Right lobe of liver (tissue), 6 donors: ENCODE results near the gene BAIAP2. TPM values are rescaled to one million over a fixed set of nuclear protein-coding genes. Genes with fewer than 3 reads are reported as not detected.

Source experiments
- ATAC-seq, 4 donors: fragments of 200-7000 bp; cut with Tn5 transposase; one replicate each; pipeline ENCODE4 v1.9.1; 2020; ENCODE audit warnings: mild to moderate bottlenecking in 4 of 4, moderate library complexity in 4 of 4
- DNase-seq, 3 donors: peaks; one replicate each; pipeline ENCODE4 v3.0.0-alpha.2; 2020
- H3K27ac ChIP-seq, 3 donors: fragments of 200-600 bp; one replicate each; pipeline ENCODE4 v1.8.0; 2022
- H3K27me3 ChIP-seq, 2 donors: fragments of 200-600 bp; one replicate each; pipeline ENCODE4 v1.8.0; 2022
- H3K36me3 ChIP-seq, 4 donors: fragments of 200-600 bp; sonication (generic) in 1 of 4; one replicate each; pipeline versions ENCODE4 v1.5.1 to v1.8.0; 2017 to 2022; ENCODE audit warnings: control low read depth in 1 of 4
- H3K4me1 ChIP-seq, 4 donors: fragments of 200-600 bp; sonication (generic) in 1 of 4; one replicate each; pipeline versions ENCODE4 v1.5.1 to v1.8.0; 2017 to 2022; ENCODE audit warnings: control low read depth in 1 of 4
- H3K4me3 ChIP-seq, 3 donors: fragments of 200-600 bp; one replicate each; pipeline ENCODE4 v1.8.0; 2022
- H3K9me3 ChIP-seq, 4 donors: fragments of 200-600 bp; sonication (generic) in 1 of 4; one replicate each; pipeline versions ENCODE4 v1.5.1 to v1.8.0; 2017 to 2022; ENCODE audit warnings: control low read depth in 1 of 4
- CTCF ChIP-seq, 4 donors: fragments of 200-600 bp in 3 of 4; fragments of 450-650 bp in 1 of 4; IDR thresholded peaks; one replicate each; pipeline versions ENCODE4 v1.5.1 to v1.8.0; 2016 to 2022; ENCODE audit warnings: antibody characterized with exemption in 4 of 4, mild to moderate bottlenecking in 2 of 4
- POLR2A ChIP-seq: fragments of 450-650 bp; IDR thresholded peaks from one replicate; pipeline ENCODE4 v1.6.1; 2017; ENCODE audit warnings: antibody characterized with exemption, mild to moderate bottlenecking
- WGBS: methylation state at CpG from one replicate; pipeline ENCODE4 v1.1.6; 2018; ENCODE audit warnings: low coverage, low lambda C conversion rate; ENCODE audit not compliant: insufficient coverage; ENCODE audit errors: missing lambda C conversion rate; 5-methylcytosine and 5-hydroxymethylcytosine counted together
- intact Hi-C, 2 donors: fragments of 100-400 bp; cut with DNase I; formaldehyde crosslinking; loops; one replicate each; pipeline versions ENCODE4 v1.11.2 to v1.14.1; 2022
- total RNA-seq, 6 experiments: library from RNA; depleted of rRNA in 2 of 6; stranded (reverse); fragments of >200 nt in 2 of 6; fragmentation: NEBNext Ultra II Directional in 3 of 6; extraction: Animal tissue kit (Norgen Biotek cat#: 25700) in 3 of 6; gene quantifications; one replicate each; pipeline versions ENCODE4 v1.1.0 to v1.2.4, GENCODE V29; 2016 to 2023
- donor health status: DM: no; HTN: yes; CAD: no.
- donor health status: DM: no; HTN: no; CAD: no.
- donor health status: DM: no; HTN: no; CAD: no.
- donor health status: DM: no; HTN: yes; CAD: no.
- donor health status: DM: no; HTN: yes; CAD: no.

The BAIAP2 gene
- total RNA-seq, 6 experiments from 2014 or later: 46.6 to 139 (median 63.3) TPM

- Histone ChIP-seq H3K4me3 (no peak overlapping the region), H3K27ac (no peak overlapping the region), H3K9me3 (no peaks in the 10 kb centered on the region), H3K4me1 (peaks cover 0 to 6% (median 0%) of the 10 kb centered on the region in 4 donors), H3K27me3 (no peaks in the 10 kb centered on the region), H3K36me3 (no peaks in the 10 kb centered on the region)
- 100% methylated on average over 3 of the region's 39 CpGs for WGBS
- no peak for TF ChIP-seq POLR2A
- no peak for TF ChIP-seq CTCF (IDR thresholded peaks at IDR 0.05)
- no peak for DNase-seq
- no peak for ATAC-seq
- intact Hi-C loops: no loop called here
Measured at GRCh38 chr17:81123052-81124048, 88.4 kb downstream of the BAIAP2 start.

GRCh38 chr17:81124377-81124776, 89.4 kb downstream of the BAIAP2 start:
- DNase-seq (no peak), ATAC-seq (no peak)
- no peaks in the 10 kb centered on the region for H3K4me1 ChIP-seq
- intact Hi-C loops: no loop called here
- H3K36me3 ChIP-seq: no peaks in the 10 kb centered on the region
- no peak overlapping the region for H3K4me3 ChIP-seq
- no peak overlapping the region for H3K27ac ChIP-seq
- TF ChIP-seq POLR2A (no peak), CTCF (IDR thresholded peaks at IDR 0.05) (no peak)
- no peaks in the 10 kb centered on the region for H3K9me3 ChIP-seq
- H3K27me3 ChIP-seq: no peaks in the 10 kb centered on the region
- 93% methylated on average over 3 of the region's 18 CpGs for WGBS

- no CpG with 5 or more reads among the region's 14 CpGs for WGBS
- no peak for DNase-seq
- no peak overlapping the region for H3K4me3 ChIP-seq
- H3K4me1 ChIP-seq: no peaks in the 10 kb centered on the region
- no peak for ATAC-seq
- H3K27ac ChIP-seq: no peak overlapping the region
- H3K36me3 ChIP-seq: no peaks in the 10 kb centered on the region
- TF ChIP-seq POLR2A (no peak), CTCF (IDR thresholded peaks at IDR 0.05) (no peak)
- H3K9me3 ChIP-seq: no peaks in the 10 kb centered on the region
- no peaks in the 10 kb centered on the region for H3K27me3 ChIP-seq
- intact Hi-C loops: no loop called here
Measured at GRCh38 chr17:81125573-81126081, 90.7 kb downstream of the BAIAP2 start.

GRCh38 chr17:81126281-81127132, 91.6 kb downstream of the BAIAP2 start:
- intact Hi-C loops: no loop called here
- 0% methylated on average over 1 of the region's 34 CpGs for WGBS
- no peaks in the 10 kb centered on the region for H3K36me3 ChIP-seq
- no peaks in the 10 kb centered on the region for H3K4me1 ChIP-seq
- TF ChIP-seq POLR2A (no peak), CTCF (IDR thresholded peaks at IDR 0.05) (no peak)
- H3K27me3 ChIP-seq: no peaks in the 10 kb centered on the region
- no peak for ATAC-seq
- DNase-seq: no peak
- H3K4me3 ChIP-seq: no peak overlapping the region
- no peak overlapping the region for H3K27ac ChIP-seq
- H3K9me3 ChIP-seq: no peaks in the 10 kb centered on the region
